NCI-H2196 (cell line): ENCODE results near the gene RIN2.
A peak's percentile ranks its signal among the peaks of the same experiment; 100 is the strongest.
"Not testable (repeated sequence)": the region's sequence is repeated elsewhere in the genome, so short reads cannot be mapped to it uniquely, and the experiment has no call there.

Source experiments
- DNase-seq: peaks from one replicate; lab custom pipeline; 2025; ENCODE audit not compliant: unreplicated experiment; lab: John Stamatoyannopoulos, UW

RIN2 gene

DNA sequence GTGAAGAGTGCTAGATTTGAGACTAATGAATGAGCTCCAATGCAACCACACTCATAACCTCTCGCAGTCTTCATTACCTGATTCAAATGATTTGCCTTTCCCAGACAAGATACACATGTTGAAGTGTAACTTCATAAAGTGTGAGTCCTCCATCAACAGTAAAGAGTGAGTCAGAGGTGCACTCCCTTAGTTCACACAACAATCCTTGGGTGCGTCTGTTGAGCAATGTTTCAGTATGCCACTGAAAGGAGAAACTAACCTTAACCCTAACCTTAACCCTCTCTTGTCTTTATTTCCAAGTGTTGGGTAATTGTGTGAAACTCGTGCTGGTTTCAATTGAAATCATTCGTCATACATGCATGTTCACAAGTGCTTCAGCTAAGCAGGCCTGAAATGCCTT, 21.0 kb upstream of the RIN2 start:
- no peak for DNase-seq

DNA sequence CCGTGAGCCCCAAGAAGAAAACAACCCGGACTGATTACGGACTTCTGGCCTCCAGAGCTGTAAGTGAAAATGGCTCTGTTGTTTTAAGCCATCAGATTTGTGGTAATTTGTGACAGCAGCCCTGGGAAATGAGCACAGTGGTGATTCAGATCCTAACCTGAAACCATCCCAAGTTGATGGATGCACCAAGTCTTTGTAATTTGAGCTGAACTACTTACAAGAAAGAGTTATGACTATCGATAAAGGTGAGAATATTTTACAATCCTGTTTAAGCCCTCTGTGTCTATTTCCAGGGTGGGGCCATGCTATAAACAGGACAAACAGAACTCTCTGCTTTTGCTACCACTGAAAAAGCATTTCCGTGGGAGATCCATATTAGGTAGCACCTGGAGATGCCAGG, 19.1 kb upstream of the RIN2 start:
- no peak for DNase-seq

DNA sequence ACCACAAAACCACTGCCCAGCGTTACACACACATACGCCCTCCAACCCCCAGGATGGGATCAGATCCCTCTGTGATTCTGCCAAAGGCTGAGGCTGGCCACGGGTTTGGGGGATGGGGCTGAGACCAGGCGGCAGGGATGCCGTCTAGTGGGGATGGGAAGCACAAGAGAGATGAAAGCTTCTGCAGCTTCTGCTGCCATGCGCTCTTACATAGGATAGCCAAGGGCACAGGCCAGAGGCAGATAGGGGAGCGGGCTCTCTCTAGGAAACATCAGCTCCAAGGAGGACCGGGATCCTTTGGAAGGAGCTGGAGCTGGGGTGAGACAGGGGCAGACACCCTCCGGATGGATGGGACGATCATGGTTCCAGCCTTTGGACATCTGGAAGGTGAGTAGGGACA, 18.7 kb upstream of the RIN2 start:
- no peak for DNase-seq

DNA sequence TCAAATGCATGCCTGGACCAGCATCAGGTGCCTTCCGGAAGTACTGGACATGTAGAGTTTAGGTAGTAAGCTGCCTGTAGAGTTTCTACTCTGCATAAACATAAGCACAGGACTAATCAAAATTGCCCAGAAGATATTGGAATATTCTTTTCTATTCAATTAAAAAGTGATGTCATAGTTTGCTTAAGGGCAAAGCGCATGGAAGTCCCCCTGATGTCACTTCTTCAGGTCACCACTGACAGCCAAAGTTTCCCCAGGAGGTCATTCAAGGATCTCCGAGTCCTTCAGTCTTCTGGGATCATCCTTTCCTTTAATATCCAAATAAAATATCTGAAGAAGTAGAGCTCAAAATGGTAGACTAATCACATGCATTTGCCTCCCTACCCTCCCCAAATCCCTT, 17.5 kb upstream of the RIN2 start:
- DNase-seq: no peak

DNA sequence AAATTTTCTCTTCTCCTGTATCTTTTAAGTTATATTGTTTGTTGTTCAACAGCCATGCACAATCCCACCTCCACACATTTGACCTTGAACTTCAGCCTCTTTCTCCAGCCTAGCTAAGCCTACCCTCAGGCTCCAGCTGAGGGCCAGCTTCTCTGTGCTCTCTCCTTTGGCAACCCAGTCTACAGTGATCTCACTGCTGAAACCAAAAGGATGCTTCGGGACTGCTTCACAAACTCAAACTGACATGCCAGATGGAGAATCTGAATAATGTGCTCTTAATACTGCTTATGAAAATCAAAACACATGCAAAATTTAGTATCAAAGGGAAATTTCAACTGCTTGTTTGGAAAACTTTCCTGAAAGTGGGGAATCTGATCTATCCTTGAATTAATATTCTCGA, 16.1 kb upstream of the RIN2 start:
- DNase-seq: no peak

DNA sequence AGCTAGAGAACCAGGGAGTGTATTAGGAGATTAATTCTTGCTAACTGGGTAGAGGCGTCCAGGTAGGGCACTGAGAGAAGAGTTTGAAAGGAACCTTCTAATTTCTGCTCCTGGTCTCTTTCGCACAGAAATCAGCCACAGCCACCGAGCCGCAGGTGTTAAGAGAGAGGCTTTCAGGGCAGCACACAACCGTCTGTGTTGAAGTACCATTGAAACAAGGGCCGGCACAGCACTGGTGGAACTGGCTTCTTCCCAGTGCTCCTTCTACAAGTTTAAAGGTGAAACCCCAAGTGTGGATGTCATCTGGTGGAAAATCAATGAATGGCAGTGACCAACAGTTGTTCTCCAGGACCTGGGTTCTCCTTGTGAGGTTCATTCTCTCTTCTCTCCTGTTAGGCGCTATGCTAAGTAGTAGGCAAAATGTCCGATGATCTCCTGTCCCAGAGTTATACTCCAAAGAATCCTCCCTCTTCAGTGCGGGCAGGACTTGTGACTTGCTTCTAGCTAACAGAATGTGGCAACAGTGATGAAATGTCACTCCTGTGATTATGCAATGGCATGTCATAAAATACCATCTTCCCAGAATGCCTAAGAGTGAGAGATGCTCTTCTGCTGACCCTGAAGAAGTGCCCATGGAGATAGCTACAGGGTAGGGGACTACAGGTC, 15.0 kb upstream of the RIN2 start:
- DNase-seq: no peak

DNA sequence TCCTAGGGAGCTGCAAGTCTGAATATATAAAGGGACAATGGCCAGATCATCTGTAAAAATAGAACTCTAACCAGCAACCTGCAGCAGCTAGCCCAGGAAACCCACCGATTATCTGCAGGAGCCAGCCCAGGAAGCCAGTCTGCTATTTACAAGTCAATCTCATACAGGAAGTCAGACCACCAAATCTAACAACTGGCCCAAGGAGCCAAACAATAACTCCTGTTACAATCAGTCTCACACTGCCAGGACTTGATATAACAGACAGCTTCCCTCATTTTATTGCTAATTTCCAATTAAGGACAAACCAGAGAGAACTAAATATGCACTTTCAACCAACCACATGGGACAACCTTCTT, 14.4 kb upstream of the RIN2 start:
- no peak for DNase-seq

DNA sequence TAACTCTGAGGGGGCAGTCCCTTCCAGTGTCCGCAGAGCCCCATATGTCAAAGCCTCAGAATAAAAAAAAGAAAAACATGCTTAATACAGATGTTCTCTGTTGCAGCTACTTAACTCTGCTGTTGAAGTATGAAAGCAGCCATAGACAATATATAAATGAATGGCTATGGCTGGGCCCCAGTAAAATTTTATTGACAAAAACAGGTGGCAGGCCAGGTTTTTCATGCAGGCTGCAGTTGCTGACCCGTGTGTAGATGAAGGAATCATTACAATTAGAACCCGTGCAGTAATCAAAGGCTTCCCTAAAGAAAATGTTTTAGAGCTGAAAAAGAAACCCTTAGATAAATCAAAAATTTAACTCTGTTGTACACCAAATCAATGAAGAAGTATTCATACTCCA, 13.0 kb upstream of the RIN2 start:
- DNase-seq: no peak

DNA sequence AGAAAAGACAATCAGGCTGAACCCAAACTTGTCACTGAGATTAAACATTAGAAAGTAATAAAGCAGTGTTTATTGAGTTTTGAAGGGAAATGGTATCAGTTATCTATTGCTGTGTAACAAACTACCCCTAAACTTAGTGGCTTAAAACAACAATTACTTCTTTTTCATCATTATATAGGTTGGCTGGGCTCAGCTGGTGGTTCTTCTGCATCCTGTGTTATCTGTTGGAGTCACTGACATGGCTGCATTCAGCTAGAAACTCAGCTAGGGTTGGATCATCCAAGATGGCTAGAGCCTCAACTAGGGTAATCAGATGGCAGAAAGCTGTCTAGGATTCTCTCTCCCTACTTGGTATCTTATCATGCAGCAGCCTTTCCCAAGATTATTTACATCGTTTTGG, 12.5 kb upstream of the RIN2 start:
- no peak for DNase-seq

DNA sequence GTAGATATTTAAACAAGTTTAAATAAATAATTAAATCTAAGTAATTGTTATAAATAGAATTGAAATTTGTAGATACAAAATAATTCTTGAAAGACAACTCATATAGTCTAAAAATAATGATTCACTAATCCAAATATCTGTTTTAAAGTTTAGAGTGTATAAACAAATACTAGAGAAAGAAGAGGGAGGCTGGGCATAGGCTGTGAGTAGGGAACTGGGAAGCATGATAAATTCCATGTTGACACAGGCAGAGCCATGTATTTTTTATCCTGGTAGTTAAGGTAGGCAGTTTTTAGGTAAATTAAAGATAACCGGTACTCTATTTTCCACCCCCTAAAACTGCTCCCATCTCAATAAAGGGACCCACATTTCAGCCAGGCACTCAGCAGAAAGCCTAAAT, 11.7 kb upstream of the RIN2 start:
- no peak for DNase-seq

DNA sequence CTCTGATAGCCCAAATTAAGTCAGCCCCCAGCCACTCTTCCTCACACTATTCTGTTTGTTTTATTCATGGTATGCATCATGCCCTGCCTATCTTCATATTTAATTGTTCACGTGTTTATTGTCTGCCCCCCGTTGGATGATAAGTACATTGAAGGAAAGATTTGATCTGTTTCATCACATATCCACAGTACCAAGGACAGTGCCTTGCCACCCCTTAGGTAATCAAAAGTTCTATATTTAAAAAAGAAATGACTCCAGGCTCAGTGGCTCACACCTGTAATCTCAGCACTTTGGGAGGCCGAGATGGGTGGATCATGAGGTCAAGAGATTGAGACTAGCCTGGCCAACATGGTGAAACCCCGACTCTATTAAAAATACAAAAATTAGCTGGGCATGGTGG, 10.2 kb upstream of the RIN2 start:
- DNase-seq: no peak

DNA sequence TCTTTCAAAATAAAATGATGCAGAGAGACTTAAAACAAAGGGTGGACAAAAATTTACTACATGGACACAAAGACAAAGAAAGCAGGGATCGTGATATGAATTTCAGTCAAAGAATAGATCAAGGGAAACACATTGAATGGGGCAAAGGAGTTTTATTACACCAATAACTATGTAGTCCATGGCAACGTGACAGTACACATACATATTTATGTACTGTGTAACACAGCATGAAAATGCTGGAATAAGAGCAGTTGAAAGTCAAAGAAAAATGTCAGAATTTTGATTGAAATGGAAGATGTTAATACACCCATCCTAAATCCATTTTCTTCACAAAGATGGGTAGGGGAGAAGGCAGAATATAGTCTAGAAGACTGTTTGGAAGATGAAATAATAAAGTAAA, 9.4 kb upstream of the RIN2 start:
- DNase-seq: no peak

DNA sequence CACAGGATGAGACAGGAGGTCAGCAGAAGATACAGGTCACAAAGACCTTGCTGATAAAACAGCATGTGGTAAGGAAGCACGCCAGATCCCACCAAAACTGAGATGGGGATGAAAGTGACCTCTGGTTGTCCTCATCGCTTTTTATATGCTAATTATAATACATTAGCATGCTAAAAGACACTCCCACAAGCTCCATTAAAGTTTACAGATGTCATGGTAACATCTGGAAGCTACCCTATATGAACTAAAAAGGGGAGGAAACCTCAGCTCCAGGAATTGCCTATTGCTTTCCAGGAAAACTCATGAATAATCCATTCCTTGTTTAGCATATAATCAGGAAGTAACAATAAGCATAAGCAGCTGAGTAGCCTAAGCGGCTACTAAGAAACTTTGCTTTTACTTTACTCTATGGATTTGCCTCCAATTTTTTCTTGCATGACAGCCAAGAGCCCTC, 8.4 kb upstream of the RIN2 start:
- no peak for DNase-seq

DNA sequence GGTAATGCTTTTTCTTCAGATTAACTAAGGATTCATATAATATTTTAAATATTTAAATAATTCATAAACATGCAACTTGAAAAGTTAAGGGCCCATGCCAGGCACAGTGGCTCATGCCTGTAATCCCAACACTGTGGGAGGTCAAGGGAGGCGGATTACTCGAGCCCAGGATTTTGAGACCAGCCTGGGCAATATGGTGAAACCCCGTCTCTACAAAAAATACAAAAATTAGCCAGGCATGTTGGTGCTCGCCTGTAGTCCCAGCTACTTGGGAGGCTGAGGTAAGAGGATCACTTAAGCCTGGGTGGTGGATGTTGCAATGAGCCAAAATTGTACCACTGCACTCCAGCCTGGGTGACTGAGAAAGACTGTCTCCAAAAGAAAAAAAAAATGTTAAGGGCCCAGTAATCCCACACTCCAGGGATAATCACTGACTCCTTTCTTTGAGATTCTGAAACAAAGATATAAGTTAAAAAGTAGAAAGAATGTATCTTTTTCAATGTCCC, 7.9 kb upstream of the RIN2 start:
- DNase-seq: no peak

DNA sequence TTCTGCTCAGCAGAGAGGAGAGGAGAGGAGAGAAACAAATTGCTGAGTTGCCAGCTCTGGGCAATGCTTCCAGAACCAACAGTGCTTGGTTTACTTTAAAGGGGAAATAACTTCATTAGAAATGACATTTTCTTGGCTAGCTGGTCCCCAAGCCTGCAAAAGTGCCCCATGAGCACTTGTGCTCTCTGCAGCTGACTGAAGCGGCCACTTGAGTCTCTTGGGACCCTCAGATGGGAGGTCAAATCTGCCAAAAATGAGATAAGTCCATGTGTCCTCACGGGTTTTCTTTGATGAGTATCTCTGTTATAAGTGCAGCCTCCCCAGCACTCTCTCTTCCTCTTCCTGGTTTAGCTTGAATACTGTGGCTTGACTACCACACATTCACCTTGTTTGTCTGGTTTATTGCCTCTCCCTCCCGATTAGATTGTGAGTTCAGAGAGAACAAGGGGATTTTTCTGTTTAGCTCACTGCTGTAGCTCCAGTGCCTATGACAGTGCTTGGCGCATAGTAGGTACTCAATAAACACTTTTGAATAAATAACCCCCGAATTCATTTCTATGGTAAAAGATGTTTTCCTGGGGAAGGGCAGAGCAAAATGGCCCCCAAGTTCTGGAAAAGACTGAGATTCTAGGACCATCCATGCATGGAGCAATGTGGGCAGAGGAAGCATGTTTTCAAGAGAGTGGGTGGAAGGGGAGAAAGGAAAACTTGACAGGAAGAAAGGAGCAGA, 7.0 kb upstream of the RIN2 start:
- DNase-seq: no peak

DNA sequence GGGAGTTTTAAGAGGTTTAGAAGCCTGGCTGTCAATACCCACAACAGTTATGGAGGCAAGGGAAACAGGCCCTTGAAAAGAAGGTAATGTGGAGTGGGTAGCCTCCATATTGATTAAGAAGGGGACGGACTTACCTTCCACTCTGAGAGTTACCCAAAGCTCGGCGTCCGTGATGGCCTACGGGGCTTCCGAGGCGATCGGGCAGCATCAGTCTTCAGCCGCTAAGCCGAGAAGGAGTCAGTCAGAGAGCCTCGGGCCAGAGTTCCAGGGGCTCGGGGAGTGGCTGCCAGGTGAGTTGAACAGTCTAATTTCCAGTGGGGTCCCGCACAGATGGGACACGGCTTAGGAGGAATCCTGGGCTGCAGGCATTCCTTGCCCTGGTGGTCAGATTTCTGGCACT, 3.9 kb upstream of the RIN2 start:
- not testable (repeated sequence) for DNase-seq

DNA sequence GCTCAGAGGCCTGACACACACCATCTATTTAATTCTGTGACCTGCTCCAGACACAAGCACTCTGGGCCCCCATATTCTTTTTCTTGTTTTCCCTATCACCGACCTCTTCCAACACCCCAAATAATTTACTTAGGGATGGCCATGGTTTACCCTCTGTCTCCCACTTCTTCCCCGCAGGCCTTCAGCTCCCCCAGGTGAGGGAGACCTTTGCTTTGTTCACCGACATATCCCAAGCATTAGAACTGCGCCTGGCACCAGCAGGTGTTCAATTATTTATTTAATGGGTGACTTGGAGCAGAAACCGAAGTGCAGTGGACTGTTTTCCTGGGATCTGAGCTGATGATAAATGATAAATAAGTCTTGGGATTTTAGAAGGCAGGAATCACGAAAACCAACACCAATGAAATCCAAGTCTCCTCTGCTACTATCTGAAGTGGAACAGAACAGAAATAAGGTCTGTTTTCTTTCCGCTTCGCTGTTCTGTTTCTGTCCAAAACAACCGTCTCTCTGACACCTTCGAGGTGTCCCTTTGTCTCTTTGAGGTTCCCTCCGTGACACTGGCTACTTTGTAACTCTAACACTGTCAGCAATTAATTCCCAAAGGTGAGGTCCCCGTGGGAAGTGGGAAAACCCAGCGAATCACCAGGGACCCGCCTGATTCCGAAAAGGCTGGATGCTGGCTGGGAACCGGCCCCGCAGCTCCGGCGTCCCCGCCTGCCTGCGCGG, 1.1 kb upstream of the RIN2 start:
- no peak for DNase-seq

DNA sequence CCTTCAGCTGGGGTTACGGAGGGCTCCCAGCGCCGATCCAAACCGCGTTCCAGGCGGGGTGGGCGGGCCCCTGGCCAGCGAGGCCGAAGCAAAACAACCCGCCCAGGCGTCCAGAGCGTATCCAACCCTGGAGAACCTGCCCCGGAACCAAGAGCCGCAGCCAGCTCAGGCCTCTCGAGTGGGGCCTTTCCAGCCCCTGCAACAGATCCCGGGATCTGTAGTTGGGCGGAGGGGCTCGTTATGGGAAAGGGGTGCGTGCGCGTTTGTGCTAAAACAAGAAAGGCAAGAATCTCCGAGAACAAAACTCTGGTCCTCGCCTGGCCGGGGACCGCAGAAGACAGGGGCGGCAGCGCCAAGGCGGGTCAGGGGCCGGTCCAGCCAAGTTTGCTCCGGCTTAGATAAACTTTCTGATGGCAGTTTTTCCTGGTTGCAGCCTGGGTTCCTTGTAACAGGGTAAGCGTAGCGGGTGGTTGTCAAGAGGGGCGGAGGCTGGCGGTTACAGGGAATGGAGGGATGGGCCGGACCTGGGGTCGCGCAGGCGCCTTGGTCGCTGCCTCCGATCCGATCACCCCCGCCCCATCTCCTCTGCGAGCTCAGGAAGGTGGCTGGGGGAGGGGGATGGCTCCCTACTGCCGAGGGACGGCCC, 448 bp upstream of the RIN2 start:
- peak; percentile 77 for DNase-seq

DNA sequence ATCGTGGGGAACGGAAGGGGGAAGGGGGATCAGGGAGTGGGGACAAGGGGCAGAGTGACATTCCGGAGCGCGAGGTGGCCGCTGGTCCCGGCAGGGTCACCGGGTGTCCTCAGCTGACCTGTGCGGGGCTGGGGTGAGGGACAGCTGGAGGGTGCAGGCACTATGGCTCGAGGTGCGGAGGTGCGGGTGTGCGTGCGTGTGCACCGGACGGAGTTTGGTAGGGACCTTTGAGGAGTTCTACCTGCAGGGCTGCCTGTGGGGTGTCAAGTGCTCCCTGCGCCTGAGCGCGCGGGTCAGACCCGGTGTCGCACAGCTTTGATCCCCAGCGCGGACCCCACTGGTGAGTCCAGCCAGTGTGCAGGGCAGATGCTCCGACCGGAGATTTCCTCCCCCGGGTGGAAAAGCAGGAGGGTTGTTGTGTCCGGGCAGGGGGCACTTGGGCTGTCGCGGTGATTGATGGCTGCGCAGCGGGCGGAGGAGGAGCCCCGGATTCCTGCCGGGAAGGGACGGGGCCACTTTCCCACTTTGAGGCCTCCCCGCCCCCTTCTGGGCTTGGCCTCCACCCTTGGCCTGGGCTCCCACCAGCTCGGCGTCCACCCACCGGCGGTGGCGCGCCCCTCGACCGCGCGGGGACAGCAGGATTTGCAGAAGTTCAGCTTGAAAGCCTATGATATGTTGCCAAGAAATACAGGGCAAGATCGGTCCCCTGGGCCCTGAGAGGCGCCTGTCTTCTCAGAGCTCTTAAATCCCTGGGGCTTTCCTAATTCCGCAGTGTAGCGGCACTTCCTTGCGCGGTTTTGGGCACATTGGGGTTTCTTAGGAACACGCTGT, 658 bp downstream of the RIN2 start:
- DNase-seq: no peak

DNA sequence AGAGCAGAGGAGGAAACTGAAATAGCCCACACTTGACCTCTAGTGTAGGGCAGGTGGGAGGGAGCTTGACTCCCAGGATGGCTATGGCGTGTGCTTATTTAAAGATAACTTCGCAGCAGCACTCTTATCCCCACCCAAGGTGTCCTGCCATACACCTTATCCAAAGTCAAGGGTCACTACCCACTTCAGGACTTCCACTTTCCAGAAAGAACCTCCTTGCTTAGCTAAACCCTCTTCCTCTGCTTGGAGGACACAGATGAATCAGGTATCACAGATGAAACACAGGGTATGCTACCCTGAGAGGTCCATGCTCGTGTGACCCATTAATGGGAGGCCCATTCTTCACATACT, 2.3 kb downstream of the RIN2 start:
- DNase-seq: no peak

DNA sequence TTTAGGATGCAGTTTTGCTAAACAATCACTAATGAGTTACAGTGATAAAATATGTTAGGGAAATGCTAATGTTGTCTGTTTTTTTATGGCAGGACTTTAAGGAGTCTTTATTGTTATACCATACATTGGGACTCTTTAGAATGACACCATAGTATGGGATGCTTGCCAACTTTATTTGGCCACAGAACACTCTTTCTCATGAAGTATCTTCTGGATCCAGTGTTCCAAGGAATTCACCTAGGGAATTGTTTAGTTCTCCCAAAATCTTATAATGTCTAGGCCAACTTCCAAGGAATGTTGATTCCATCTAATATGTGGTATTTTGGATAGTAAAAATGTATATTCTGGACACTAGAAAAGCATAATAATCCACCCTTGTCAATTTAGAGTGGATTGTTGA, 3.3 kb downstream of the RIN2 start:
- DNase-seq: no peak
